RWPE2 (cell line): ENCODE measurements around the gene MARCHF7.
"Not testable (repeated sequence)": the region's sequence is repeated elsewhere in the genome, so short reads cannot be mapped to it uniquely, and the experiment has no call there.

Experiments
- ATAC-seq: fragments of 200-7000 bp; cut with Tn5 transposase; 3 replicates; pipeline ENCODE4 v1.9.1; 2021; ENCODE audit warnings: low read depth
- DNase-seq: peaks from one replicate; pipeline ENCODE4 v3.0.0-alpha.2; 2020; ENCODE audit warnings: low spot score
- H3K27ac ChIP-seq: fragments of 450-650 bp; 2 replicates; pipeline ENCODE4 v1.5.1; 2017; ENCODE audit warnings: mild to moderate bottlenecking; ENCODE audit not compliant: poor library complexity, severe bottlenecking
- H3K27me3 ChIP-seq: fragments of 250-450 bp; sonication (Bioruptor Pico); 2 replicates; pipeline ENCODE4 v1.5.1; 2021; ENCODE audit warnings: mild to moderate bottlenecking, moderate library complexity; ENCODE audit not compliant: insufficient read depth, poor library complexity, severe bottlenecking
- H3K36me3 ChIP-seq: fragments of 250-450 bp; sonication (Bioruptor Pico); 2 replicates; pipeline ENCODE4 v1.5.1; 2020; ENCODE audit warnings: low read depth, mild to moderate bottlenecking, moderate library complexity
- H3K4me1 ChIP-seq: fragments of 250-450 bp; sonication (Bioruptor Pico); 2 replicates; pipeline ENCODE4 v1.5.1; 2021; ENCODE audit warnings: mild to moderate bottlenecking, moderate library complexity; ENCODE audit not compliant: insufficient read depth, poor library complexity, severe bottlenecking
- H3K4me3 ChIP-seq: fragments of 250-450 bp; sonication (Bioruptor Pico); 2 replicates; pipeline ENCODE4 v1.5.1; 2021; ENCODE audit warnings: mild to moderate bottlenecking, moderate library complexity; ENCODE audit not compliant: severe bottlenecking
- H3K9me3 ChIP-seq: fragments of 250-450 bp; sonication (Bioruptor Pico); 2 replicates; pipeline ENCODE4 v1.5.1; 2021; ENCODE audit warnings: mild to moderate bottlenecking, moderate library complexity; ENCODE audit not compliant: severe bottlenecking
- TF ChIP-seq, protein P1 (sequence below): fragments of 450-650 bp; IDR thresholded peaks from one replicate; pipeline ENCODE4 v1.5.1; 2017; ENCODE audit warnings: mild to moderate bottlenecking, moderate library complexity; ENCODE audit not compliant: poor library complexity, severe bottlenecking

MARCHF7 gene

DNA sequence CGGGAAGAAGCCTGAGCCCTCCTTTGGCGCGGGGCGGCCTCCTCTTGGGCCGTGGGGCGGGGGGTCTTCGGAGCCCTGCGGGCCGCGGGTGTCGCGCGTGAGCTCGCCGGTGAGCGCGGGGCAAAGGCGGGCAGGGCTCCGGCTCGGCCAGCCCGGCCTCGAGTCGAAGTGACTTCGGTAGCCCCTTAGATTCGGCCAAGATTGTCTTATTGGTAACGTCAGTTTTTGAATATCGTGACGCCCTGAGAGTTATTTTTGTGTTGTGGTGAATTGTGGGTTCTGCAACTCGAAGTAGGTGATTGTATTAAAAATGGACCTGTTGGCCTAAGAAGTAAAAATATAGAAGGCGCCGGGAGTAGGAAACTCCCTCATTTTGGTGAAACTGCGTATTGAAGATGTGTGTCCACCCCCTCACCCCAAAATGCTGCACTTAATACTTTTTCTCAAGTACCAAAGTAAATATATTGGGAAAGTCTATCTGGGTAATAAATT is 669 bp downstream of the MARCHF7 start:
- no peak for DNase-seq
- Histone ChIP-seq H3K4me3 (peak overlapping the region; percentile 96), H3K27ac (peak overlapping the region; percentile 79), H3K4me1 (peaks cover 23% of the 10 kb centered on the region), H3K27me3 (no peaks in the 10 kb centered on the region), H3K36me3 (peaks cover 38% of the 10 kb centered on the region), H3K9me3 (no peaks in the 10 kb centered on the region)
- TF ChIP-seq, protein P1, sequence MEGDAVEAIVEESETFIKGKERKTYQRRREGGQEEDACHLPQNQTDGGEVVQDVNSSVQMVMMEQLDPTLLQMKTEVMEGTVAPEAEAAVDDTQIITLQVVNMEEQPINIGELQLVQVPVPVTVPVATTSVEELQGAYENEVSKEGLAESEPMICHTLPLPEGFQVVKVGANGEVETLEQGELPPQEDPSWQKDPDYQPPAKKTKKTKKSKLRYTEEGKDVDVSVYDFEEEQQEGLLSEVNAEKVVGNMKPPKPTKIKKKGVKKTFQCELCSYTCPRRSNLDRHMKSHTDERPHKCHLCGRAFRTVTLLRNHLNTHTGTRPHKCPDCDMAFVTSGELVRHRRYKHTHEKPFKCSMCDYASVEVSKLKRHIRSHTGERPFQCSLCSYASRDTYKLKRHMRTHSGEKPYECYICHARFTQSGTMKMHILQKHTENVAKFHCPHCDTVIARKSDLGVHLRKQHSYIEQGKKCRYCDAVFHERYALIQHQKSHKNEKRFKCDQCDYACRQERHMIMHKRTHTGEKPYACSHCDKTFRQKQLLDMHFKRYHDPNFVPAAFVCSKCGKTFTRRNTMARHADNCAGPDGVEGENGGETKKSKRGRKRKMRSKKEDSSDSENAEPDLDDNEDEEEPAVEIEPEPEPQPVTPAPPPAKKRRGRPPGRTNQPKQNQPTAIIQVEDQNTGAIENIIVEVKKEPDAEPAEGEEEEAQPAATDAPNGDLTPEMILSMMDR, result no peak
- ATAC-seq, result no peak

DNA sequence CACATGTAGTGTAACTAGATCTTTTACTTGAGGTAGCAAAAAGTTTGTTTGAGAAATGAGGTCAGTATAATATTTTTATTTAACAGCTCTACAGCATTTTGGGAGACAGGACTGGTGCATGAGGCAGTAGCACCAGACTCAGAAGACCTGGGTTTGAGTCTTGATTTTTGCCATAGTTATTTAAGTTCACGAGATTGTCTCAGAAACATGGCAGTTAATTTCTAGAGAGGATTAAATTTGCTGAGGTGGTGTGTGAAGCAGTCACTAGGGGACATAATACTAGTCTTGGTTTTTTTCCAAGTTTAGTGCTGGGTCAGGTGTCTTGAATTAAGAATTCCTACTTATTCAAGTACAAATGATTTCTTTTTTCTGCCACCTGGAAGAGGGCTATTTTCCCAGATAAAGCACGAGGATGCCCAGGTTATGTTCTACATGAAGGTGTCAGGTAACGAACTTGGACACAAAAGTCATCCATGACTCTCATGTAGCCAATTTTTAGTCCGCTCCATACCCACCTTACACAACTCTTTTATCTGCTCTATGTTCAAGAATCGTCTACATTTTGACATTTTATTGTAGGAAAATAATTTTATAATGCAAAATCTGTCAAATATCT is 1.4 kb downstream of the MARCHF7 start:
- Histone ChIP-seq H3K27me3 (no peaks in the 10 kb centered on the region), H3K4me1 (peaks cover 23% of the 10 kb centered on the region), H3K4me3 (peak overlapping the region; percentile 96), H3K9me3 (no peaks in the 10 kb centered on the region), H3K36me3 (peaks cover 46% of the 10 kb centered on the region), H3K27ac (peak overlapping the region; percentile 79)
- DNase-seq (no peak), ATAC-seq (no peak)
- TF ChIP-seq, protein P1, result no peak

DNA sequence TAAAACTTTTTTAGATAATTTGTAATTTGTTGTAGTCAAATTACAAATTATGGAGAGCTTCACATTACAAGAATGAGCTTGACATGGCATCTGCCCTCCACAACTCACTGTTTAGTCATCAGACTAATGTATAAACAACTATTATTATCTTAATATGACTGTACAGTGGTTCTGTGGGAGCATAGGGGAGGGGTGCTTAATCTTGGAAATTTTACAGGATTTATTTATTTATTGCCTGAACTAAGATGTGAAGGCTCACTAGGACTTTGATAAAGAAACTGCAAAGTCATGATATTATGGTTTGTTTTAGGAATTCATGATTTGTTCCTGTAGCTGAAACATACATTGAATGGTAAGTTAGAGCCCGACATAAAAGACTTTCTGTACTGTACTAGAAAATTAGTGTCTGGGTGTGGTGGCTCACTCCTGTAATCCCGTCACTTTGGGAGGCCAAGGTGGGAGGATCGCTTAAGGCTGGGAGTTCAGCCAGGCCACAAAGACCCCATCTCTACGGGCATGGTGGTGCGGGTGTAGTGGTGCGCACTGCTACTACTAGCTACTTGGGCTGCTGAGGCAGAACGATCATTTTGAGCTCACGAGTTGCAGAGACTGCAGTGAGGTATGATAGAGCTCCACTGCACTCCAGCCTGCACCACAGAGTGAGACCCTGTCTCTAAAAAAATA is 2.1 kb downstream of the MARCHF7 start:
- peaks cover 23% of the 10 kb centered on the region for H3K4me1 ChIP-seq
- peak overlapping the region; percentile 79 for H3K27ac ChIP-seq
- peak overlapping the region; percentile 96 for H3K4me3 ChIP-seq
- ATAC-seq, result peak; percentile 60
- H3K27me3 ChIP-seq, result no peaks in the 10 kb centered on the region
- no peak for DNase-seq
- TF ChIP-seq, protein P1, result no peak
- H3K36me3 ChIP-seq, result peaks cover 52% of the 10 kb centered on the region
- H3K9me3 ChIP-seq, result no peaks in the 10 kb centered on the region

DNA sequence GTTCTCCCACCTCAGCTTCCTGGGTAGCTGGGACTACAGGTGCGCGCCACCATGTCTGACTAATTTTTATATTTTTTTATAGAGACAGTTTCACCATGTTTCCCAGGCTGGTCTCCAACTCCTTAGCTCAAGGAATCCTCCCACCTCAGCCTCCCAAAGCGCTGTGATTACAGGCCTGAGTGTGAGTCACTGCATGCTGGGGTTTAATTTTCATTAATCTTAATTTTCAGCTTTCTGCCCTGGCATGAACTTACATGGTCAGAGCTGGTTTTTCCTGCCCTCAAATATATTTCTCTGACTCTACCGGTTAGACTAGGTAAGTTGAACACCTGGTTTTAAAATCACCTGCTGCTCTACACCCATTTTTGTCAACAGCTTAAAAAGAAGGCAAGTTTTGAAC is 3.1 kb downstream of the MARCHF7 start:
- Histone ChIP-seq H3K27ac (no peak overlapping the region), H3K27me3 (no peaks in the 10 kb centered on the region), H3K4me3 (no peak overlapping the region), H3K4me1 (peaks cover 23% of the 10 kb centered on the region), H3K36me3 (peaks cover 63% of the 10 kb centered on the region), H3K9me3 (no peaks in the 10 kb centered on the region)
- TF ChIP-seq, protein P1, result no peak
- ATAC-seq (no peak), DNase-seq (no peak)

DNA sequence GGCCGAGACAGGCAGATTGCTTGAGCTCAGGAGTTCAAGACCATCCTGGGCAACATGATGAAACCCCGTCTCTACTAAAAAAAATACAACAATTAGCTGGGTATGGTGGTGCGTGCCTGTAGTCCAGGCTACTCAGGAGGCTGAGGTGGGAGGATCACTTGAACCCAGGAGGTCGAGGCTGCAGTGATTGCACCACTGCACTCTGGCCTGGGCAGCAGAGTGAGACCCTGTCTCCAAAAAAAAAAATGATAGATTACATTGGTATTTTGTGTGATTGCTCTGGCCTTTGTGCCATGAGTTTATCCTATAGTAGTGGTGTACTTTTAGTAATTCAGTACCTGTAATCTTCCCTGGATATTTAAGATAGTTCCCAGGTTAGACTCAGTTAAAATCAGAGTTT is 4.1 kb downstream of the MARCHF7 start:
- not testable (repeated sequence) for H3K9me3 ChIP-seq, H3K27me3 ChIP-seq, DNase-seq, H3K4me3 ChIP-seq, ATAC-seq, H3K27ac ChIP-seq
- Histone ChIP-seq H3K4me1 (peaks cover 17% of the 10 kb centered on the region), H3K36me3 (peaks cover 72% of the 10 kb centered on the region)
